Esophagus squamous epithelium (tissue), 5 donors: ENCODE results near the gene TMEM44. TPM values are rescaled to one million over a fixed set of nuclear protein-coding genes. Genes with fewer than 3 reads are reported as not detected.
"Not testable (repeated sequence)": the region's sequence is repeated elsewhere in the genome, so short reads cannot be mapped to it uniquely, and the experiment has no call there.

Experiments used
- DNase-seq: peaks from one replicate; lab custom pipeline; 2025; lab: John Stamatoyannopoulos, UW
- H3K27ac ChIP-seq, 4 donors: fragments of 200-600 bp; sonication (generic); one replicate each; pipeline ENCODE4 v1.5.1; 2016 to 2019; ENCODE audit warnings: mild to moderate bottlenecking in 1 of 4
- H3K27me3 ChIP-seq, 4 donors: fragments of 200-600 bp; sonication (generic); 1 replicate in 3 of 4; 2 replicates in 1 of 4; pipeline versions ENCODE4 v1.5.1 to v1.6.0; 2017 to 2021; ENCODE audit warnings: antibody characterized with exemption in 1 of 4
- H3K36me3 ChIP-seq, 3 donors: fragments of 200-600 bp; sonication (generic); one replicate each; pipeline ENCODE4 v1.5.1; 2016 to 2019
- H3K4me1 ChIP-seq, 3 donors: fragments of 200-600 bp; sonication (generic); one replicate each; pipeline ENCODE4 v1.5.1; 2017 to 2019
- H3K4me3 ChIP-seq, 4 donors: fragments of 200-600 bp; sonication (generic); 1 replicate in 3 of 4; 2 replicates in 1 of 4; pipeline ENCODE4 v1.5.1; 2016 to 2019; ENCODE audit warnings: mild to moderate bottlenecking in 2 of 4, moderate library complexity in 1 of 4
- H3K9me3 ChIP-seq, 3 donors: fragments of 200-600 bp; sonication (generic); one replicate each; pipeline ENCODE4 v1.5.1; 2016 to 2019
- CTCF ChIP-seq, 6 experiments: fragments of 450-650 bp in 4 of 6; fragments of 200-600 bp in 2 of 6; sonication (generic) in 2 of 6; IDR thresholded peaks; one replicate each; pipeline ENCODE4 v1.5.1; 2016 to 2019; ENCODE audit warnings: antibody characterized with exemption in 6 of 6, mild to moderate bottlenecking in 4 of 6, moderate library complexity in 4 of 6
- POLR2A ChIP-seq, 4 donors: fragments of 450-650 bp; IDR thresholded peaks; one replicate each; pipeline ENCODE4 v1.6.1; 2017; ENCODE audit warnings: antibody characterized with exemption in 4 of 4, mild to moderate bottlenecking in 4 of 4, moderate library complexity in 3 of 4
- WGBS, 2 donors: methylation state at CpG; one replicate each; pipeline ENCODE4 v1.1.5; 2018; 5-methylcytosine and 5-hydroxymethylcytosine counted together
- intact Hi-C: fragments of 100-400 bp; cut with DNase I; formaldehyde crosslinking; loops from one replicate; pipeline ENCODE4 v1.15.0; 2022
- total RNA-seq, 4 donors: library from RNA; depleted of rRNA; stranded (reverse); fragments of >200 nt; gene quantifications; one replicate each; pipeline ENCODE4 v1.1.0, GENCODE V29; 2016
- donor health status: DM: yes; HTN: yes; CAD: no.

The TMEM44 gene
- total RNA-seq, 4 donors from 2014 or later = 4.7 to 11.9 (median 7.6) TPM

- Histone ChIP-seq H3K4me3 (no peak overlapping the region), H3K9me3 (no peaks in the 10 kb centered on the region), H3K27ac (no peak overlapping the region), H3K4me1 (no peaks in the 10 kb centered on the region), H3K27me3 (no peaks in the 10 kb centered on the region), H3K36me3 (no peaks in the 10 kb centered on the region)
- intact Hi-C loops = no loop called here
- no peak for TF ChIP-seq POLR2A (IDR thresholded peaks at IDR 0.05)
- TF ChIP-seq CTCF (IDR thresholded peaks at IDR 0.05) = no peak
- WGBS, 2 donors = 87 to 90% methylated on average over 7 to 9 of the region's 9 CpGs
- DNase-seq = no peak
These were observed 83.4 kb downstream of the TMEM44 start for GRCh38 chr3:194549853-194550252.

GRCh38 chr3:194548346-194549321, 84.6 kb downstream of the TMEM44 start:
- H3K36me3 ChIP-seq = no peaks in the 10 kb centered on the region

GRCh38 chr3:194547042-194547441, 86.2 kb downstream of the TMEM44 start:
- no peak overlapping the region for H3K27ac ChIP-seq

More at GRCh38 chr3:194548346-194549321, 84.6 kb downstream of the TMEM44 start:
- WGBS, 2 donors = 70 to 71% methylated on average over 16 of the region's 16 CpGs
- TF ChIP-seq CTCF (IDR thresholded peaks at IDR 0.05) (no peak), POLR2A (IDR thresholded peaks at IDR 0.05) (no peak)
- H3K4me1 ChIP-seq = no peaks in the 10 kb centered on the region
- H3K9me3 ChIP-seq = no peaks in the 10 kb centered on the region
- no peak overlapping the region for H3K27ac ChIP-seq
- no peaks in the 10 kb centered on the region for H3K27me3 ChIP-seq
- intact Hi-C loops = no loop called here
- no peak overlapping the region for H3K4me3 ChIP-seq
- DNase-seq = no peak

GRCh38 chr3:194545538-194545937, 87.7 kb downstream of the TMEM44 start:
- intact Hi-C loops, H3K4me3 ChIP-seq, DNase-seq, H3K4me1 ChIP-seq, H3K36me3 ChIP-seq, H3K27me3 ChIP-seq, H3K9me3 ChIP-seq, H3K27ac ChIP-seq: not testable (repeated sequence)
- 60 to 100% methylated on average over 1 to 4 of the region's 7 CpGs for WGBS, 2 donors

More at GRCh38 chr3:194547042-194547441, 86.2 kb downstream of the TMEM44 start:
- TF ChIP-seq POLR2A (IDR thresholded peaks at IDR 0.05) (no peak), CTCF (IDR thresholded peaks at IDR 0.05) (no peak)
- H3K9me3 ChIP-seq = no peaks in the 10 kb centered on the region
- no peak overlapping the region for H3K4me3 ChIP-seq
- intact Hi-C loops = no loop called here
- H3K36me3 ChIP-seq = no peaks in the 10 kb centered on the region
- H3K27me3 ChIP-seq = no peaks in the 10 kb centered on the region
- 65 to 78% methylated on average over 3 of the region's 3 CpGs for WGBS, 2 donors
- no peaks in the 10 kb centered on the region for H3K4me1 ChIP-seq
- no peak for DNase-seq

GRCh38 chr3:194543550-194543949, 89.7 kb downstream of the TMEM44 start:
- no peaks in the 10 kb centered on the region for H3K9me3 ChIP-seq
- DNase-seq = no peak
- TF ChIP-seq POLR2A (IDR thresholded peaks at IDR 0.05) = no peak
- no peak for TF ChIP-seq CTCF (IDR thresholded peaks at IDR 0.05)
- H3K4me1 ChIP-seq = no peaks in the 10 kb centered on the region
- WGBS, 2 donors = 81 to 83% methylated on average over 8 of the region's 8 CpGs
- intact Hi-C loops = no loop called here
- no peak overlapping the region for H3K27ac ChIP-seq
- no peaks in the 10 kb centered on the region for H3K27me3 ChIP-seq
- no peaks in the 10 kb centered on the region for H3K36me3 ChIP-seq
- H3K4me3 ChIP-seq = no peak overlapping the region
